SU-DHL-6 (cell line): ENCODE measurements around the gene ASPN.

ENCODE experiments used
- H2AFZ ChIP-seq: fragments of 200-600 bp; sonication (generic); 2 replicates; pipeline ENCODE4 v1.6.1; 2014; ENCODE audit warnings: low read depth, mild to moderate bottlenecking, moderate library complexity, mixed read lengths, antibody characterized with exemption, low read length; ENCODE audit not compliant: severe bottlenecking
- H3F3A ChIP-seq: fragments of 200-600 bp; shearing (Covaris generic); 2 replicates; pipeline ENCODE4 v1.6.0; 2016; ENCODE audit warnings: antibody characterized with exemption, mild to moderate bottlenecking; ENCODE audit not compliant: insufficient read depth
- H3K27ac ChIP-seq: fragments of 200-600 bp; sonication (generic); 2 replicates; pipeline ENCODE4 v1.5.1; 2016; ENCODE audit warnings: low read depth, mild to moderate bottlenecking, low read length, moderate library complexity, mixed read lengths
- H3K27me3 ChIP-seq: fragments of 200-600 bp; sonication (generic), shearing (Covaris generic); 2 replicates; pipeline ENCODE4 v1.6.0; 2014; ENCODE audit warnings: mild to moderate bottlenecking, low read length
- H3K36me3 ChIP-seq: fragments of 200-600 bp; sonication (generic); 2 replicates; pipeline ENCODE4 v1.6.1; 2014; ENCODE audit warnings: mild to moderate bottlenecking, low read length, mixed read lengths
- H3K4me2 ChIP-seq: fragments of 300-600, 200-600 bp; shearing (Covaris generic), sonication (generic); 2 replicates; pipeline ENCODE4 v1.6.0; 2014; ENCODE audit warnings: low read length, low read depth, mild to moderate bottlenecking; ENCODE audit not compliant: poor library complexity, severe bottlenecking
- H3K4me3 ChIP-seq: fragments of 200-600 bp; sonication (generic); 2 replicates; pipeline ENCODE4 v1.5.1; 2014; ENCODE audit warnings: antibody characterized with exemption, low read length, mild to moderate bottlenecking, mixed read lengths; ENCODE audit not compliant: insufficient read depth, poor library complexity, severe bottlenecking
- H3K79me2 ChIP-seq: fragments of 200-600 bp; sonication (generic); 2 replicates; pipeline ENCODE4 v1.6.1; 2014; ENCODE audit warnings: mild to moderate bottlenecking, low read length, moderate library complexity; ENCODE audit not compliant: insufficient read depth
- H3K9ac ChIP-seq: fragments of 200-600 bp; sonication (generic); 2 replicates; pipeline ENCODE4 v1.7.0; 2014; ENCODE audit warnings: mild to moderate bottlenecking, low read length
- H3K9me2 ChIP-seq: fragments of 200-600 bp; sonication (generic); replicated peaks from 2 replicates; pipeline ENCODE4 v1.6.1; 2014; ENCODE audit warnings: low read length; ENCODE audit not compliant: insufficient read depth
- H3K9me3 ChIP-seq: fragments of 200-600 bp; sonication (generic); 2 replicates; pipeline ENCODE4 v1.6.1; 2014; ENCODE audit warnings: low read length, mixed read lengths; ENCODE audit not compliant: insufficient read depth
- H4K20me1 ChIP-seq: fragments of 200-600 bp; sonication (generic); 2 replicates; pipeline ENCODE4 v1.6.1; 2014; ENCODE audit warnings: low read depth, mild to moderate bottlenecking, antibody characterized with exemption, low read length, moderate library complexity, mixed read lengths
- CTCF ChIP-seq: fragments of 200-600 bp; sonication (generic); IDR thresholded peaks from one replicate; pipeline ENCODE4 v1.5.1; 2017; ENCODE audit warnings: antibody characterized with exemption, mild to moderate bottlenecking, low read length, moderate library complexity; ENCODE audit not compliant: insufficient read depth, poor library complexity, severe bottlenecking
- EZH2phosphoT487 ChIP-seq: fragments of 200-600 bp; sonication (generic), shearing (Covaris generic); conservative IDR thresholded peaks from 2 replicates; pipeline ENCODE4 v1.6.1; 2018; ENCODE audit warnings: mild to moderate bottlenecking, antibody characterized with exemption, low read length, moderate library complexity, mixed read lengths

The ASPN gene

GRCh38 chr9:92463984-92464383 lies 18.3 kb downstream of the ASPN start:
- no peak overlapping the region for H2AFZ ChIP-seq

GRCh38 chr9:92463387-92463786 lies 18.9 kb downstream of the ASPN start:
- Histone ChIP-seq H3K4me3 (no peak overlapping the region), H3K27ac (no peak overlapping the region), H3K79me2 (no peaks in the 10 kb centered on the region)

More at GRCh38 chr9:92463984-92464383, 18.3 kb downstream of the ASPN start:
- Histone ChIP-seq H3K9me3 (no peaks in the 10 kb centered on the region), H3K9me2 (no peaks in the 10 kb centered on the region), H3K4me3 (no peak overlapping the region), H3K4me2 (no peak overlapping the region), H3K9ac (no peak overlapping the region), H3K27me3 (no peaks in the 10 kb centered on the region), H4K20me1 (0 out of 2 replicates have a peak, but pooled peaks cover 3% of the 10 kb centered on the region), H3K27ac (no peak overlapping the region), H3K79me2 (no peaks in the 10 kb centered on the region), H3F3A (no peaks in the 10 kb centered on the region), H3K36me3 (no peaks in the 10 kb centered on the region)
- TF ChIP-seq CTCF (no peak), EZH2phosphoT487 (no peak)

GRCh38 chr9:92457576-92457975 lies 24.7 kb downstream of the ASPN start:
- Histone ChIP-seq H3K27me3 (no peaks in the 10 kb centered on the region), H3F3A (no peaks in the 10 kb centered on the region), H3K9me2 (no peaks in the 10 kb centered on the region), H3K9ac (no peak overlapping the region), H3K9me3 (no peaks in the 10 kb centered on the region), H3K4me2 (no peak overlapping the region), H3K79me2 (no peaks in the 10 kb centered on the region), H3K27ac (no peak overlapping the region), H3K4me3 (no peak overlapping the region), H4K20me1 (no peaks in the 10 kb centered on the region), H3K36me3 (no peaks in the 10 kb centered on the region), H2AFZ (no peak overlapping the region)
- no peak for TF ChIP-seq CTCF
- TF ChIP-seq EZH2phosphoT487, result no peak

More at GRCh38 chr9:92463387-92463786, 18.9 kb downstream of the ASPN start:
- no peaks in the 10 kb centered on the region for H3K9me2 ChIP-seq
- H3K36me3 ChIP-seq, result no peaks in the 10 kb centered on the region
- no peaks in the 10 kb centered on the region for H3F3A ChIP-seq
- TF ChIP-seq CTCF, result no peak
- TF ChIP-seq EZH2phosphoT487, result no peak
- 0 out of 2 replicates have a peak, but pooled peaks cover 3% of the 10 kb centered on the region for H4K20me1 ChIP-seq
- no peak overlapping the region for H3K9ac ChIP-seq
- H3K4me2 ChIP-seq, result no peak overlapping the region
- no peak overlapping the region for H2AFZ ChIP-seq
- H3K27me3 ChIP-seq, result no peaks in the 10 kb centered on the region
- no peaks in the 10 kb centered on the region for H3K9me3 ChIP-seq
